Inflammatory macrophage (primary cell): Measurements from ENCODE around the gene TRAF3.

Source experiments
- DNase-seq, 2 donors: peaks; one replicate each; pipeline ENCODE4 v3.0.0-alpha.2; 2020 to 2022

TRAF3 gene

DNA sequence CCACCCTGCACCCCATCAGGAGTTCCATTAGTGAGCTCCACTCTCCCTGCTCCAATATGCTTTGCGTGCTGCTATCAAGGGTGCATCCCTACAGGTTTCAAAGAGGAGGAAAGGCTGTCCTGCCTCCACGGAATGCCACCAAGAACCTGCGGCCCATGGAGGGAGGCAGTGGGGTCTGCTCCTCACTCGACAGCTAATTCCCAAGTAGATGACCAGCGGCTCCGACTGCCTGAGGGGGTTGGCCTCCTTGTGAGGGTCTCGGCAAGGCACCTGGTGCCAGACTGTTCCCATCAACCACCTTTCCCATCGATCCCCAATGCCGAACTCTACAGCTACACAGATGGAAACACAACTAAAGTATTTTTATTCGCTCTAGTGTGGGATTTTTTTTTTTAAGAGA lies 181.2 kb downstream of the TRAF3 start:
- no peak for DNase-seq
